H1 (cell line): ENCODE measurements around the gene DENND10. TPM values are rescaled to one million over a fixed set of nuclear protein-coding genes. Genes with fewer than 3 reads are reported as not detected.

Source experiments
- CTCF ChIA-PET: fragments of 300-600 bp; sonication (Branson Sonifier 250); formaldehyde crosslinking; loops from one replicate; lab custom pipeline; 2021; ENCODE audit not compliant: partially characterized antibody; lab: Charles Lee
- POLR2A ChIA-PET: fragments of 300-600 bp; sonication (Branson Sonifier 250); formaldehyde crosslinking; loops from one replicate; lab custom pipeline; 2021; ENCODE audit warnings: inconsistent platforms; ENCODE audit not compliant: partially characterized antibody; lab: Charles Lee
- DNase-seq, 2 experiments: peaks; one replicate each; pipeline versions ENCODE4 v3.0.0 to v3.0.0-alpha.2; 2010 to 2022; ENCODE audit warnings: low spot score in 2 of 2, low read depth in 1 of 2, mixed read lengths in 1 of 2
- FAIRE-seq: peaks from 2 replicates; lab custom pipeline; 2011; peaks lifted over from hg19 to GRCh38; lab: Jason Lieb, UNC
- H2AFZ ChIP-seq: 2 replicates; pipeline ENCODE4 v1.8.1; 2012; ENCODE audit warnings: low read length, inconsistent platforms
- H2AK5ac ChIP-seq: 2 replicates; pipeline ENCODE4 v1.6.1; 2013; ENCODE audit warnings: low read depth, low read length
- H2BK120ac ChIP-seq: replicated peaks from 2 replicates; pipeline ENCODE3; 2013; ENCODE audit warnings: low read depth, low read length, inconsistent platforms
- H2BK12ac ChIP-seq: 2 replicates; pipeline ENCODE4 v1.6.1; 2013; ENCODE audit warnings: low read depth, low read length
- H2BK15ac ChIP-seq: 2 replicates; pipeline ENCODE4 v1.6.1; 2013; ENCODE audit warnings: low read length
- H2BK20ac ChIP-seq: 2 replicates; pipeline ENCODE4 v1.6.1; 2013; ENCODE audit warnings: low read length
- H2BK5ac ChIP-seq: 2 replicates; pipeline ENCODE4 v1.6.1; 2013; ENCODE audit warnings: low read depth, low read length
- H3K14ac ChIP-seq: 2 replicates; pipeline ENCODE4 v1.6.1; 2013; ENCODE audit warnings: inconsistent platforms; ENCODE audit not compliant: insufficient read length
- H3K18ac ChIP-seq: 2 replicates; pipeline ENCODE4 v1.6.1; 2013; ENCODE audit warnings: low read length; ENCODE audit errors: extremely low read depth
- H3K23ac ChIP-seq: 2 replicates; pipeline ENCODE4 v1.6.1; 2013; ENCODE audit warnings: inconsistent platforms; ENCODE audit not compliant: insufficient read length
- H3K23me2 ChIP-seq: 2 replicates; pipeline ENCODE4 v1.6.1; 2013; ENCODE audit warnings: low read depth, low read length
- H3K27ac ChIP-seq: 2 replicates; pipeline ENCODE4 v1.6.1; 2011; ENCODE audit warnings: low read depth, low read length, inconsistent platforms
- H3K27me3 ChIP-seq, 4 experiments: replicated peaks in 1 of 4; 1 replicate in 1 of 4; 2 replicates in 3 of 4; pipeline versions ENCODE4 v1.6.1 to v1.8.1; 2011 to 2013; ENCODE audit warnings: low read length in 3 of 4, mild to moderate bottlenecking in 3 of 4, inconsistent platforms in 2 of 4, mixed read lengths in 2 of 4, moderate library complexity in 1 of 4; ENCODE audit not compliant: control insufficient read depth in 3 of 4, insufficient read depth in 3 of 4; ENCODE audit errors: extremely low read depth in 1 of 4
- H3K36me3 ChIP-seq, 4 experiments: 2 replicates each; pipeline versions ENCODE4 v1.6.1 to v1.8.1; 2011 to 2013; ENCODE audit warnings: mild to moderate bottlenecking in 4 of 4, low read length in 3 of 4, moderate library complexity in 2 of 4, control low read depth in 1 of 4, inconsistent platforms in 1 of 4; ENCODE audit not compliant: insufficient read depth in 4 of 4, control insufficient read depth in 2 of 4
- H3K4ac ChIP-seq: replicated peaks from 2 replicates; pipeline ENCODE3; 2013; ENCODE audit warnings: low read length, low read depth, mixed read lengths, inconsistent platforms; ENCODE audit not compliant: insufficient read length
- H3K4me1 ChIP-seq, 4 experiments: replicated peaks in 1 of 4; 1 replicate in 1 of 4; 2 replicates in 3 of 4; pipeline versions ENCODE4 v1.6.1 to v1.8.1; 2011 to 2013; ENCODE audit warnings: low read length in 3 of 4, inconsistent platforms in 2 of 4, mixed read lengths in 1 of 4; ENCODE audit not compliant: insufficient read depth in 4 of 4, control insufficient read depth in 3 of 4
- H3K4me2 ChIP-seq, 2 experiments: 2 replicates each; pipeline versions ENCODE4 v1.6.1 to v1.8.1; 2011 to 2013; ENCODE audit warnings: low read depth in 2 of 2, low read length in 2 of 2, control low read depth in 1 of 2, inconsistent platforms in 1 of 2, mild to moderate bottlenecking in 1 of 2; ENCODE audit not compliant: insufficient read depth in 1 of 2
- H3K4me3 ChIP-seq, 4 experiments: fragments of 200-600, 300-600 bp in 1 of 4; sonication (generic), shearing (Covaris generic), sonication (Bioruptor Twin) in 1 of 4; 2 replicates each; pipeline versions ENCODE4 v1.5.1 to v1.8.1; 2011 to 2016; ENCODE audit warnings: low read length in 4 of 4, low read depth in 3 of 4, control low read depth in 2 of 4, inconsistent platforms in 2 of 4, mild to moderate bottlenecking in 2 of 4, mixed read lengths in 1 of 4, moderate library complexity in 1 of 4; ENCODE audit not compliant: insufficient read depth in 2 of 4; ENCODE audit errors: extremely low read depth in 1 of 4
- H3K56ac ChIP-seq: replicated peaks from 2 replicates; pipeline ENCODE3; 2013; ENCODE audit warnings: low read depth, mild to moderate bottlenecking, mixed read lengths, low read length, inconsistent platforms; ENCODE audit not compliant: insufficient read length
- H3K79me1 ChIP-seq: 2 replicates; pipeline ENCODE4 v1.6.1; 2013; ENCODE audit warnings: low read depth, low read length, control low read depth
- H3K79me2 ChIP-seq, 2 experiments: 2 replicates each; pipeline versions ENCODE4 v1.6.1 to v1.8.1; 2012 to 2013; ENCODE audit warnings: low read length in 2 of 2, mild to moderate bottlenecking in 2 of 2, inconsistent platforms in 1 of 2; ENCODE audit not compliant: insufficient read depth in 2 of 2, control insufficient read depth in 1 of 2
- H3K9ac ChIP-seq, 4 experiments: replicated peaks in 1 of 4; 1 replicate in 1 of 4; 2 replicates in 3 of 4; pipeline versions ENCODE4 v1.6.1 to v1.8.1; 2011 to 2013; ENCODE audit warnings: low read depth in 3 of 4, low read length in 3 of 4, control low read depth in 2 of 4, mild to moderate bottlenecking in 2 of 4, moderate library complexity in 2 of 4, inconsistent platforms in 1 of 4; ENCODE audit errors: extremely low read depth in 1 of 4
- H3K9me3 ChIP-seq, 2 experiments: 2 replicates each; pipeline versions ENCODE4 v1.6.1 to v1.8.1; 2012 to 2013; ENCODE audit warnings: mild to moderate bottlenecking in 2 of 2, moderate library complexity in 2 of 2, control low read depth in 1 of 2, inconsistent platforms in 1 of 2, low read depth in 1 of 2, low read length in 1 of 2, mixed read lengths in 1 of 2; ENCODE audit not compliant: insufficient read depth in 2 of 2
- H4K20me1 ChIP-seq, 2 experiments: replicated peaks in 1 of 2; 2 replicates each; pipeline versions ENCODE3 to v1.8.1; 2011 to 2013; ENCODE audit warnings: inconsistent platforms in 2 of 2, low read length in 2 of 2, mild to moderate bottlenecking in 1 of 2; ENCODE audit not compliant: insufficient read depth in 2 of 2, control insufficient read depth in 1 of 2
- H4K5ac ChIP-seq: 2 replicates; pipeline ENCODE4 v1.6.1; 2013; ENCODE audit warnings: low read length, low read depth, mixed read lengths, inconsistent platforms; ENCODE audit not compliant: insufficient read length
- H4K8ac ChIP-seq: 2 replicates; pipeline ENCODE4 v1.8.0; 2013; ENCODE audit warnings: mild to moderate bottlenecking, moderate library complexity, low read length, inconsistent platforms; ENCODE audit not compliant: insufficient read depth; ENCODE audit errors: extremely low read depth
- H4K91ac ChIP-seq: replicated peaks from 2 replicates; pipeline ENCODE3; 2013; ENCODE audit warnings: low read length, mixed read lengths, inconsistent platforms; ENCODE audit not compliant: insufficient read length
- CHD2 ChIP-seq: IDR thresholded peaks from 2 replicates; pipeline ENCODE4 v1.6.1; 2012; ENCODE audit warnings: low read length, improper control_type of control experiment
- EZH2 ChIP-seq: fragments of 200-600 bp; sonication (generic); IDR thresholded peaks from 2 replicates; pipeline ENCODE4 v1.7.1; 2012; ENCODE audit warnings: low read depth, mild to moderate bottlenecking, moderate library complexity, low read length, inconsistent platforms; ENCODE audit not compliant: severe bottlenecking
- JUN ChIP-seq: IDR thresholded peaks from 2 replicates; pipeline ENCODE4 v1.6.1; 2011; ENCODE audit warnings: low read depth, mild to moderate bottlenecking, improper control_type of control experiment, low read length
- KDM1A ChIP-seq: fragments of 200-600, 300-600 bp; sonication (generic); IDR thresholded peaks from 2 replicates; pipeline ENCODE4 v1.7.1; 2016; ENCODE audit warnings: mild to moderate bottlenecking, low read length, borderline replicate concordance
- MAFK ChIP-seq: IDR thresholded peaks from 2 replicates; pipeline ENCODE4 v1.6.1; 2012; ENCODE audit warnings: low read depth, mild to moderate bottlenecking, improper control_type of control experiment, low read length
- NRF1 ChIP-seq: IDR thresholded peaks from 2 replicates; pipeline ENCODE4 v1.6.1; 2011; ENCODE audit warnings: mild to moderate bottlenecking, low read depth, low read length, improper control_type of control experiment
- SP4 ChIP-seq: IDR thresholded peaks from 2 replicates; pipeline ENCODE4 v1.6.1; 2012; ENCODE audit warnings: low read length, inconsistent platforms
- TAF7 ChIP-seq: optimal IDR thresholded peaks from 2 replicates; pipeline ENCODE3; 2011; ENCODE audit warnings: low read depth, mild to moderate bottlenecking, inconsistent platforms, low read length, moderate library complexity, borderline replicate concordance
- WGBS, 2 experiments: shearing (Covaris generic) in 1 of 2; methylation state at CpG; one replicate each; pipeline versions ENCODE4 v1.1.6 to v1.1.7; 2013 to 2015; ENCODE audit warnings: low lambda C conversion rate in 2 of 2, mixed read lengths in 2 of 2, inconsistent platforms in 1 of 2, low coverage in 1 of 2, missing lambda C conversion rate in 1 of 2; ENCODE audit not compliant: insufficient replicate concordance in 2 of 2, insufficient coverage in 1 of 2, insufficient read length in 1 of 2; ENCODE audit errors: extremely low coverage in 1 of 2, missing lambda C conversion rate in 1 of 2; 5-methylcytosine and 5-hydroxymethylcytosine counted together
- polyA plus RNA-seq, 7 experiments: library from polyadenylated mRNA; depleted of rRNA in 3 of 7; stranded (reverse) in 5 of 7; unstranded in 2 of 7; fragments of >200 nt in 5 of 7; fragments of 200-250 nt in 2 of 7; gene quantifications; 1 replicate in 5 of 7; 2 replicates in 1 of 7; 4 replicates in 1 of 7; pipeline versions ENCODE4 v1.2.1 to v1.2.3, GENCODE V29; 2011 to 2013; ENCODE audit warnings: missing spikeins in 2 of 7, mixed read lengths in 2 of 7
- total RNA-seq: library from RNA; stranded (reverse); fragmentation: NEBNext Ultra II Directional; extraction: Animal tissue kit (Norgen Biotek cat#: 25700); gene quantifications from 2 replicates; pipeline ENCODE4 v1.2.1, GENCODE V29; 2021

DENND10 gene
- total and polyA plus RNA-seq, 2 of the 8 experiments (the other 6 are each of a cell fraction or from before 2014, with no cell fraction given) = 49.3 to 64.4 TPM

DNA sequence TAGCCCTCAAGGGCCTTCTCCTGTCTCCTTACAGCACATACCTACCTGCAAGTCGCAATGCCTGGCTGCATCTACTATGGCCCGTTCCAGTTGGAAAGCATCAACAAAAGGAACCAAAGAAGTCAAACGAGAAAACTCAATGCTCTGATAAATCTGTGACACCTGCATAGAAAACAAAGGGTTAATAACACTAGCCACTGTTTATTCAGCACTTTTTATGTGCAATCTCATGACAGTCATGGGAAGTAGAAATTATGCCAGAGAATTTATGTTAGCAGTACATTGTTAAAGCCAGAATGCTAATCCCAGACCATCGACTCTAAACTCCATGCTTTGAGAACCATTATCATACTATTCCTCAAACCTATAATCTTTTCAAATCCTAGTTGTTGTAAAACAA is 44.4 kb upstream of the DENND10 start:
- H3K4me3 ChIP-seq = no peak overlapping the region
- H2BK20ac ChIP-seq = no peak overlapping the region
- no peak overlapping the region for H3K4ac ChIP-seq
- ChIA-PET POLR2A (interaction anchor here (0.8 to 2.1 kb wide), 4 partner anchors 11 to 28 kb away, joined by 3 to 10 read pairs (median 6); no protein-coding TSS in a partner anchor), CTCF (interaction anchor here (0.5 kb wide), 1 partner anchor 516 kb away, joined by 3 read pairs; no protein-coding TSS in a partner anchor)
- H2BK12ac ChIP-seq = no peak overlapping the region
- H3K9ac ChIP-seq = no peak overlapping the region; a peak in 1 of 7 replicates
- H3K27ac ChIP-seq = no peak overlapping the region
- H2BK5ac ChIP-seq = no peak overlapping the region
- H3K79me2 ChIP-seq = peaks cover 0 to 84% of the 10 kb centered on the region in 2 experiments; a peak in 2 of 4 replicates
- WGBS, 2 experiments = 92% methylated on average over 4 of the region's 4 CpGs; no CpG with 5 or more reads in 1 of the 2 experiments
- H3K23me2 ChIP-seq = no peaks in the 10 kb centered on the region
- H3K56ac ChIP-seq = no peak overlapping the region
- no peak overlapping the region for H2BK120ac ChIP-seq
- no peak overlapping the region for H2AK5ac ChIP-seq
- H3K23ac ChIP-seq = no peak overlapping the region
- peaks cover 40 to 99% (median 84%) of the 10 kb centered on the region in 4 experiments for H3K36me3 ChIP-seq
- H3K27me3 ChIP-seq = no peaks in the 10 kb centered on the region
- no peak overlapping the region for H2BK15ac ChIP-seq
- peak overlapping the region; percentile 18; the same call in 1 of the 2 replicates for H4K8ac ChIP-seq
- FAIRE-seq = no peak
- H4K91ac ChIP-seq = no peak overlapping the region
- H4K20me1 ChIP-seq = peaks cover 10 to 12% of the 10 kb centered on the region in 2 experiments
- no peak for DNase-seq
- H2AFZ ChIP-seq = no peak overlapping the region
- no peak for TF ChIP-seq MAFK
- no peak for TF ChIP-seq EZH2
- no peak for TF ChIP-seq JUN
- TF ChIP-seq TAF7 = no peak
- TF ChIP-seq KDM1A = no peak
- TF ChIP-seq CHD2 = no peak
- no peak for TF ChIP-seq NRF1
- TF ChIP-seq SP4 = no peak
- TF ChIP-seq, all 59 proteins: peak for 0
- Histone ChIP-seq H3K79me1 (no peaks in the 10 kb centered on the region; the same call in 1 of the 2 replicates), H3K4me2 (no peak overlapping the region), H4K5ac (no peak overlapping the region), H3K18ac (no peak overlapping the region), H3K9me3 (no peaks in the 10 kb centered on the region), H3K4me1 (no peaks in the 10 kb centered on the region), H3K14ac (no peak overlapping the region)
